GM19452 (cell line): ENCODE results near the gene OR4A16.

Experiments
- ATAC-seq: cut with Tn5 transposase; IDR thresholded peaks from one replicate; pipeline ENCODE4 v1.9.1; 2021; ENCODE audit not compliant: unreplicated experiment

The OR4A16 gene

GRCh38 chr11:55342901-55343300 lies at the start of gene OR4A16:
Gene OR4A16, plus strand, starts transcription at chr11:55343201. Its CDS starts 0 bp downstream, at chr11:55343201.
- ATAC-seq: no peak

GRCh38 chr11:55324500-55324899 lies 18.5 kb upstream of the OR4A16 start:
- no peak for ATAC-seq

- ATAC-seq: no peak
Measured at GRCh38 chr11:55345306-55345705, 2.3 kb downstream of the OR4A16 start.

GRCh38 chr11:55349032-55349431 lies 6.0 kb downstream of the OR4A16 start:
- ATAC-seq: no peak

- ATAC-seq: no peak
Measured at GRCh38 chr11:55357560-55358184, 14.7 kb downstream of the OR4A16 start.

- ATAC-seq: no peak
Measured at GRCh38 chr11:55367674-55368073, 24.7 kb downstream of the OR4A16 start, which contains the start of gene OR4A15. Gene OR4A15, plus strand, starts transcription at chr11:55367974. Its CDS starts 0 bp downstream, at chr11:55367974.
